HCT116 (cell line): ENCODE measurements around the gene TMEM145. TPM values are rescaled to one million over a fixed set of nuclear protein-coding genes. Genes with fewer than 3 reads are reported as not detected.

Experiments used
- ATAC-seq: fragments of 200-7000 bp; cut with Tn5 transposase; 2 replicates; pipeline ENCODE4 v1.9.1; 2020; ENCODE audit warnings: mild to moderate bottlenecking, moderate library complexity
- BruUV-seq: library from RNA; stranded (reverse); fragments of 400-500 nt; replicated peaks from 2 replicates; lab custom pipeline; 2021; lab: Mats Ljungman, UMichigan
- CTCF ChIA-PET: fragments of 300-600 bp; sonication (Branson Sonifier 250); formaldehyde crosslinking; loops from one replicate; lab custom pipeline; 2021; ENCODE audit warnings: antibody characterized with exemption; lab: Charles Lee
- POLR2A ChIA-PET: fragments of 300-600, 350-600 bp; sonication (Branson Sonifier 250); formaldehyde crosslinking; loops from one replicate; lab custom pipeline; 2021; ENCODE audit warnings: antibody characterized with exemption; lab: Charles Lee
- RAD21 ChIA-PET, 2 experiments: fragments of 300-600 bp; sonication (Branson Sonifier 250); formaldehyde crosslinking; loops; one replicate each; lab custom pipeline; 2023; ENCODE audit warnings: low total read pairs in 2 of 2; ENCODE audit not compliant: uncharacterized antibody in 2 of 2, unreplicated experiment in 2 of 2, low non-redundant PET in 1 of 2; lab: Charles Lee
- DNase-seq: peaks from one replicate; pipeline ENCODE4 v3.0.0-alpha.2; 2010; ENCODE audit warnings: low read depth, low spot score
- H2AFZ ChIP-seq: fragments of 200-600 bp; shearing (Covaris generic), sonication (generic); 2 replicates; pipeline ENCODE4 v1.6.1; 2017; ENCODE audit warnings: low read depth, mixed run types, mixed read lengths, antibody characterized with exemption, low read length; ENCODE audit not compliant: poor library complexity, severe bottlenecking
- H3K27ac ChIP-seq: 2 replicates; pipeline ENCODE4 v1.5.1; 2012; ENCODE audit warnings: low read depth, low read length
- H3K27me3 ChIP-seq: fragments of 200-600 bp; sonication (generic); 2 replicates; pipeline ENCODE4 v1.6.1; 2016; ENCODE audit warnings: mixed run types, low read length, mixed read lengths; ENCODE audit not compliant: insufficient read depth
- H3K36me3 ChIP-seq, 2 experiments: fragments of 200-500 bp in 1 of 2; fragments of 200-600 bp in 1 of 2; sonication (Bioruptor generic) in 1 of 2; sonication (generic) in 1 of 2; 2 replicates each; pipeline versions ENCODE4 v1.5.1 to v1.6.1; 2014 to 2016; ENCODE audit warnings: low read length in 2 of 2, inconsistent platforms in 1 of 2, mixed read lengths in 1 of 2, mixed run types in 1 of 2; ENCODE audit not compliant: insufficient read depth in 2 of 2, control insufficient read depth in 1 of 2
- H3K4me1 ChIP-seq, 2 experiments: fragments of 200-600 bp in 1 of 2; sonication (generic) in 1 of 2; 2 replicates each; pipeline versions ENCODE4 v1.5.1 to v1.6.1; 2012 to 2017; ENCODE audit warnings: low read length in 2 of 2, inconsistent platforms in 1 of 2, mild to moderate bottlenecking in 1 of 2, mixed read lengths in 1 of 2, mixed run types in 1 of 2, moderate library complexity in 1 of 2; ENCODE audit not compliant: insufficient read depth in 2 of 2, control insufficient read depth in 1 of 2
- H3K4me2 ChIP-seq: fragments of 200-600 bp; sonication (generic); 2 replicates; pipeline ENCODE4 v1.6.1; 2017; ENCODE audit warnings: mixed run types, low read length, mixed read lengths
- H3K4me3 ChIP-seq, 2 experiments: fragments of 200-600 bp in 1 of 2; sonication (generic) in 1 of 2; replicated peaks in 1 of 2; 2 replicates each; pipeline ENCODE4 v1.5.1; 2011 to 2016; ENCODE audit warnings: low read length in 2 of 2, control low read depth in 1 of 2, low read depth in 1 of 2, mild to moderate bottlenecking in 1 of 2, mixed read lengths in 1 of 2, mixed run types in 1 of 2
- H3K79me2 ChIP-seq: fragments of 200-600 bp; sonication (generic); 2 replicates; pipeline ENCODE4 v1.6.1; 2017; ENCODE audit warnings: mild to moderate bottlenecking, mixed run types, low read length, moderate library complexity, mixed read lengths; ENCODE audit not compliant: insufficient read depth
- H3K9ac ChIP-seq: fragments of 200-600 bp; sonication (generic); 2 replicates; pipeline ENCODE4 v1.6.1; 2016; ENCODE audit warnings: low read length, mixed read lengths
- H3K9me2 ChIP-seq: fragments of 200-600 bp; sonication (generic), shearing (Covaris generic); 2 replicates; pipeline ENCODE4 v1.6.1; 2017; ENCODE audit warnings: mixed run types, mild to moderate bottlenecking, moderate library complexity; ENCODE audit not compliant: insufficient read depth
- H3K9me3 ChIP-seq, 2 experiments: fragments of 200-500 bp in 1 of 2; fragments of 200-600 bp in 1 of 2; sonication (Bioruptor generic) in 1 of 2; sonication (generic) in 1 of 2; 2 replicates each; pipeline ENCODE4 v1.6.1; 2014 to 2017; ENCODE audit warnings: low read length in 2 of 2, mixed read lengths in 2 of 2, inconsistent platforms in 1 of 2, low read depth in 1 of 2, mild to moderate bottlenecking in 1 of 2, mixed run types in 1 of 2, moderate library complexity in 1 of 2; ENCODE audit not compliant: control insufficient read depth in 1 of 2, insufficient read depth in 1 of 2
- H4K20me1 ChIP-seq: fragments of 200-600 bp; sonication (generic), shearing (Covaris generic); 2 replicates; pipeline ENCODE4 v1.6.1; 2017; ENCODE audit warnings: mixed run types, mild to moderate bottlenecking, moderate library complexity; ENCODE audit not compliant: insufficient read depth
- CEBPB ChIP-seq: IDR thresholded peaks from 2 replicates; pipeline ENCODE4 v1.6.1; 2012; ENCODE audit warnings: low read depth
- ELF1 ChIP-seq: IDR thresholded peaks from 2 replicates; pipeline ENCODE4 v1.6.1; 2012; ENCODE audit warnings: low read depth, borderline replicate concordance
- EZH2 ChIP-seq: fragments of 200-600 bp; sonication (generic); IDR thresholded peaks from 2 replicates; pipeline ENCODE4 v1.6.1; 2017; ENCODE audit warnings: antibody characterized with exemption, mixed run types
- EZH2phosphoT487 ChIP-seq: fragments of 200-600 bp; IDR thresholded peaks from 2 replicates; pipeline ENCODE4 v1.6.1; 2018; ENCODE audit warnings: antibody characterized with exemption, borderline replicate concordance
- FOSL1 ChIP-seq: IDR thresholded peaks from 2 replicates; pipeline ENCODE4 v1.6.1; 2012; ENCODE audit warnings: low read depth
- JUND ChIP-seq: IDR thresholded peaks from 2 replicates; pipeline ENCODE4 v1.6.1; 2012
- MAX ChIP-seq: IDR thresholded peaks from 2 replicates; pipeline ENCODE4 v1.6.1; 2012
- POLR2A ChIP-seq: IDR thresholded peaks from 2 replicates; pipeline ENCODE4 v1.7.0; 2011; ENCODE audit warnings: borderline replicate concordance; ENCODE audit not compliant: insufficient read depth, insufficient read length; ENCODE audit errors: extremely low read depth
- SP1 ChIP-seq: IDR thresholded peaks from 2 replicates; pipeline ENCODE4 v1.6.1; 2012; ENCODE audit warnings: low read depth
- TCF7L2 ChIP-seq: IDR thresholded peaks from 2 replicates; pipeline ENCODE4 v1.7.0; 2011; ENCODE audit warnings: borderline replicate concordance, inconsistent platforms; ENCODE audit not compliant: insufficient read depth, insufficient read length; ENCODE audit errors: extremely low read depth
- YY1 ChIP-seq: IDR thresholded peaks from 2 replicates; pipeline ENCODE4 v1.6.1; 2011; ENCODE audit warnings: low read length, low read depth, moderate library complexity, mild to moderate bottlenecking; ENCODE audit not compliant: insufficient replicate concordance; ENCODE audit errors: extremely low read depth
- ZBTB33 ChIP-seq: IDR thresholded peaks from 2 replicates; pipeline ENCODE4 v1.6.1; 2011; ENCODE audit warnings: mild to moderate bottlenecking, low read length, moderate library complexity; ENCODE audit not compliant: insufficient replicate concordance; ENCODE audit errors: extremely low read depth
- ZFX ChIP-seq: fragments of 450-650 bp; IDR thresholded peaks from 2 replicates; pipeline ENCODE4 v1.6.1; 2017
- intact Hi-C: fragments of 100-400 bp; cut with micrococcal nuclease; formaldehyde crosslinking; loops from 2 replicates; pipeline ENCODE4 v1.10.0; 2022
- total RNA-seq: library from RNA; stranded (reverse); gene quantifications from one replicate; pipeline ENCODE4 v1.2.1, GENCODE V29; 2021; ENCODE audit not compliant: unreplicated experiment
- TF ChIP-seq, protein P1 (sequence below): IDR thresholded peaks from 2 replicates; pipeline ENCODE4 v1.6.1; 2012; ENCODE audit warnings: low read depth
- TF ChIP-seq, protein P2 (sequence below), 3 experiments: fragments of 200-600 bp in 1 of 3; sonication (generic) in 1 of 3; IDR thresholded peaks in 2 of 3; conservative IDR thresholded peaks in 1 of 3; 2 replicates each; pipeline ENCODE4 v1.5.1; 2012 to 2017; ENCODE audit warnings: low read depth in 2 of 3, low read length in 2 of 3, antibody characterized with exemption in 1 of 3, borderline replicate concordance in 1 of 3, control low read depth in 1 of 3, mild to moderate bottlenecking in 1 of 3, mixed read lengths in 1 of 3, mixed run types in 1 of 3, moderate library complexity in 1 of 3; ENCODE audit not compliant: insufficient read depth in 1 of 3

Gene TMEM145
- total RNA-seq, 1 experiment from 2014 or later = 7.2 TPM

DNA sequence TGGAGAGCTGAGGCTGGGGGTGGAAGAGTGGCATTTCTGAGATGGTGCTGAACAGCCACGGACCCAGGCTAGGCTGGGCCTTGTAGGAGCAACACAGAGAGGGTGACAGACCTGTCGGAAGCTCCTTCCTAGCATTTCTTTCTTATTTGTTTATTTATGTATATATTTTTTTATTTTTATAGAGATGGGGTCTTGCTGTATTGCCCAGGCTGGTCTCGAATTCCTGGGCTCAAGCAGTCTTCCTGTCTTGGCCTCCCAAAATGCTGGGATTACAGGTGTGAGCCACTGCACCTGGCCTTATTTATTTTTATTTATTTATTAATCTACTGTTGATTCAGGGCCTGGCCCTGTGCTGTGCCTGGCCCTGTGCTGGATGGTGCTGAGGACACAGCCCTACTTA lies 37.6 kb upstream of the TMEM145 start:
- POLR2A ChIA-PET = interaction anchor here (1.1 kb wide), 1 partner anchor 17 kb away, joined by 3 read pairs; no protein-coding TSS in a partner anchor

More for the DNA sequence above, 37.6 kb upstream of the TMEM145 start:
- TF ChIP-seq FOSL1 (no peak), MAX (no peak), TCF7L2 (no peak), SP1 (no peak), POLR2A (no peak), ELF1 (no peak), ZFX (no peak), JUND (no peak), CEBPB (no peak), EZH2phosphoT487 (no peak), YY1 (no peak), EZH2 (no peak), ZBTB33 (no peak)
- TF ChIP-seq, protein P1, sequence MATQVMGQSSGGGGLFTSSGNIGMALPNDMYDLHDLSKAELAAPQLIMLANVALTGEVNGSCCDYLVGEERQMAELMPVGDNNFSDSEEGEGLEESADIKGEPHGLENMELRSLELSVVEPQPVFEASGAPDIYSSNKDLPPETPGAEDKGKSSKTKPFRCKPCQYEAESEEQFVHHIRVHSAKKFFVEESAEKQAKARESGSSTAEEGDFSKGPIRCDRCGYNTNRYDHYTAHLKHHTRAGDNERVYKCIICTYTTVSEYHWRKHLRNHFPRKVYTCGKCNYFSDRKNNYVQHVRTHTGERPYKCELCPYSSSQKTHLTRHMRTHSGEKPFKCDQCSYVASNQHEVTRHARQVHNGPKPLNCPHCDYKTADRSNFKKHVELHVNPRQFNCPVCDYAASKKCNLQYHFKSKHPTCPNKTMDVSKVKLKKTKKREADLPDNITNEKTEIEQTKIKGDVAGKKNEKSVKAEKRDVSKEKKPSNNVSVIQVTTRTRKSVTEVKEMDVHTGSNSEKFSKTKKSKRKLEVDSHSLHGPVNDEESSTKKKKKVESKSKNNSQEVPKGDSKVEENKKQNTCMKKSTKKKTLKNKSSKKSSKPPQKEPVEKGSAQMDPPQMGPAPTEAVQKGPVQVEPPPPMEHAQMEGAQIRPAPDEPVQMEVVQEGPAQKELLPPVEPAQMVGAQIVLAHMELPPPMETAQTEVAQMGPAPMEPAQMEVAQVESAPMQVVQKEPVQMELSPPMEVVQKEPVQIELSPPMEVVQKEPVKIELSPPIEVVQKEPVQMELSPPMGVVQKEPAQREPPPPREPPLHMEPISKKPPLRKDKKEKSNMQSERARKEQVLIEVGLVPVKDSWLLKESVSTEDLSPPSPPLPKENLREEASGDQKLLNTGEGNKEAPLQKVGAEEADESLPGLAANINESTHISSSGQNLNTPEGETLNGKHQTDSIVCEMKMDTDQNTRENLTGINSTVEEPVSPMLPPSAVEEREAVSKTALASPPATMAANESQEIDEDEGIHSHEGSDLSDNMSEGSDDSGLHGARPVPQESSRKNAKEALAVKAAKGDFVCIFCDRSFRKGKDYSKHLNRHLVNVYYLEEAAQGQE = no peak
- TF ChIP-seq, protein P2, sequence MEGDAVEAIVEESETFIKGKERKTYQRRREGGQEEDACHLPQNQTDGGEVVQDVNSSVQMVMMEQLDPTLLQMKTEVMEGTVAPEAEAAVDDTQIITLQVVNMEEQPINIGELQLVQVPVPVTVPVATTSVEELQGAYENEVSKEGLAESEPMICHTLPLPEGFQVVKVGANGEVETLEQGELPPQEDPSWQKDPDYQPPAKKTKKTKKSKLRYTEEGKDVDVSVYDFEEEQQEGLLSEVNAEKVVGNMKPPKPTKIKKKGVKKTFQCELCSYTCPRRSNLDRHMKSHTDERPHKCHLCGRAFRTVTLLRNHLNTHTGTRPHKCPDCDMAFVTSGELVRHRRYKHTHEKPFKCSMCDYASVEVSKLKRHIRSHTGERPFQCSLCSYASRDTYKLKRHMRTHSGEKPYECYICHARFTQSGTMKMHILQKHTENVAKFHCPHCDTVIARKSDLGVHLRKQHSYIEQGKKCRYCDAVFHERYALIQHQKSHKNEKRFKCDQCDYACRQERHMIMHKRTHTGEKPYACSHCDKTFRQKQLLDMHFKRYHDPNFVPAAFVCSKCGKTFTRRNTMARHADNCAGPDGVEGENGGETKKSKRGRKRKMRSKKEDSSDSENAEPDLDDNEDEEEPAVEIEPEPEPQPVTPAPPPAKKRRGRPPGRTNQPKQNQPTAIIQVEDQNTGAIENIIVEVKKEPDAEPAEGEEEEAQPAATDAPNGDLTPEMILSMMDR (IDR thresholded peaks at IDR 0.05 in 2 of 3, conservative IDR thresholded peaks at IDR 0.05 in 1 of 3; ENCODE audit: borderline replicate concordance in 1 of 3, insufficient read depth in 1 of 3, low read depth in 2 of 3, low read length in 2 of 3) = no peak
- H3K36me3 ChIP-seq = peaks cover 3 to 5% of the 10 kb centered on the region in 2 experiments; a peak in 2 of 4 replicates
- H3K27ac ChIP-seq = no peak overlapping the region
- H3K9me2 ChIP-seq = no peaks in the 10 kb centered on the region
- H3K27me3 ChIP-seq = no peaks in the 10 kb centered on the region
- H4K20me1 ChIP-seq = no peaks in the 10 kb centered on the region
- peaks cover 28 to 38% of the 10 kb centered on the region in 2 experiments for H3K4me1 ChIP-seq
- peaks cover 6% of the 10 kb centered on the region for H3K79me2 ChIP-seq
- ChIA-PET CTCF (no interaction called here), RAD21 (no interaction called here)
- ATAC-seq = no peak
- intact Hi-C loops = no loop called here
- H2AFZ ChIP-seq = no peak overlapping the region
- no peak for DNase-seq
- H3K9me3 ChIP-seq = no peaks in the 10 kb centered on the region
- H3K9ac ChIP-seq = no peak overlapping the region
- no TSS peak for BruUV-seq
- no peak overlapping the region for H3K4me2 ChIP-seq
- H3K4me3 ChIP-seq = no peak overlapping the region
